ENCODE results near the gene CYP2U1.

CYP2U1 gene

DNA sequence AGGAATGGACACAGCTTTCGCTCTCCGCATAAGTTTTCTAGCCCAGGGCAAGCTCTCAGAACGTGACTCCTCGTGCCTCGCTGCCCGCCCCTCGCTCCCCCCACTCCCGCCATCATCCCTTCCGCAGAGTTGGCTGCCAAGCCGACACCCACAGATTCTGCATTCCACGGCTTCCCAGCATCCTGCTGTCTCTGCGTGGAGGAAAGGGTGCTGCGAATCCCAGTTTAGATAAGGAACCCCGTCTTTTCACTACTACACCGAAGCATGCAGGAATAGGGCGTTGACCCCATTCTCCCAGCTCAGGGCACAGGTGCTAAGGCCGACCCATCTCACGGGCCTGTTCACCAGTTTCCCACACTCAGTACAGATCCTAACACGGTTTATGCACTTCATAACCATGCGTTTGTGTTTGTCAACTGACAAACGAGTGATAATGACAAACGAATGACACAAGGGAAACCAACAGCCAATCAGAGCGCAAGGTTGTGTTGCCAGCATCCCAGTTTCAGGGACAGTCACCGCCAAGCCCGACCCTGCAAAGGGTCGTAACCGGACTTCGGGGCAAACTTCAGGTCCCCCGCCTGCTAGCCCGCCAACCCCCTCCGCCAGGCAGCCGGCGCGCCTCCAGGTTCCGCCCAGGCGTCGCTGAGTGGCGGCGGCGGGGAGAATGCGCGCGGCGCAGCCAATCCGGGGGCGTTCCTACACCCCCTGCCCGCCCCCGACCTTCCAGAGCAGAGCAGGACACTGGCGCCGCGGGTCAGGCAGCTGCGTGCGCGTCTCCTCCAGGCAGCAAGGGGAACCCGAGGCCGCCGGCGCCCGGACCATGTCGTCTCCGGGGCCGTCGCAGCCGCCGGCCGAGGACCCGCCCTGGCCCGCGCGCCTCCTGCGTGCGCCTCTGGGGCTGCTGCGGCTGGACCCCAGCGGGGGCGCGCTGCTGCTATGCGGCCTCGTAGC, at the start of gene CYP2U1:
TSS of gene CYP2U1 (plus strand) at position 729 of the 954 bp plus-strand sequence. CDS start at position 824, 95 bp downstream.
- TF ChIP-seq, protein P1, sequence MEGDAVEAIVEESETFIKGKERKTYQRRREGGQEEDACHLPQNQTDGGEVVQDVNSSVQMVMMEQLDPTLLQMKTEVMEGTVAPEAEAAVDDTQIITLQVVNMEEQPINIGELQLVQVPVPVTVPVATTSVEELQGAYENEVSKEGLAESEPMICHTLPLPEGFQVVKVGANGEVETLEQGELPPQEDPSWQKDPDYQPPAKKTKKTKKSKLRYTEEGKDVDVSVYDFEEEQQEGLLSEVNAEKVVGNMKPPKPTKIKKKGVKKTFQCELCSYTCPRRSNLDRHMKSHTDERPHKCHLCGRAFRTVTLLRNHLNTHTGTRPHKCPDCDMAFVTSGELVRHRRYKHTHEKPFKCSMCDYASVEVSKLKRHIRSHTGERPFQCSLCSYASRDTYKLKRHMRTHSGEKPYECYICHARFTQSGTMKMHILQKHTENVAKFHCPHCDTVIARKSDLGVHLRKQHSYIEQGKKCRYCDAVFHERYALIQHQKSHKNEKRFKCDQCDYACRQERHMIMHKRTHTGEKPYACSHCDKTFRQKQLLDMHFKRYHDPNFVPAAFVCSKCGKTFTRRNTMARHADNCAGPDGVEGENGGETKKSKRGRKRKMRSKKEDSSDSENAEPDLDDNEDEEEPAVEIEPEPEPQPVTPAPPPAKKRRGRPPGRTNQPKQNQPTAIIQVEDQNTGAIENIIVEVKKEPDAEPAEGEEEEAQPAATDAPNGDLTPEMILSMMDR (IDR thresholded peaks at IDR 0.05; ENCODE audit: low read depth, low read length, missing control alignments): no peak
- peak within 1 kb of the TSS; percentile 52 for H3K4me3 ChIP-seq (ENCODE audit: low read depth, low read length)
- in situ Hi-C loops (cut with HindIII; ENCODE audit: low sequenced_read_pairs): no loop called here
- DNase-seq (ENCODE audit: low read depth): no peak

GRCh38 chr4:107885865-107886264, 45.5 kb upstream of the CYP2U1 start:
- no peak overlapping the region for H3K4me3 ChIP-seq (ENCODE audit: low read depth, low read length)
- in situ Hi-C loops (cut with HindIII; ENCODE audit: low sequenced_read_pairs): no loop called here
- TF ChIP-seq, protein P1 (IDR thresholded peaks at IDR 0.05; ENCODE audit: low read depth, low read length, missing control alignments): no peak
- no peak for DNase-seq (ENCODE audit: low read depth)

- DNase-seq (ENCODE audit: low read depth): no peak
- in situ Hi-C loops (cut with HindIII; ENCODE audit: low sequenced_read_pairs): no loop called here
- no peak overlapping the region for H3K4me3 ChIP-seq (ENCODE audit: low read depth, low read length)
- TF ChIP-seq, protein P1 (IDR thresholded peaks at IDR 0.05; ENCODE audit: low read depth, low read length, missing control alignments): no peak
These were observed 43.1 kb upstream of the CYP2U1 start for GRCh38 chr4:107888237-107888636.

DNA sequence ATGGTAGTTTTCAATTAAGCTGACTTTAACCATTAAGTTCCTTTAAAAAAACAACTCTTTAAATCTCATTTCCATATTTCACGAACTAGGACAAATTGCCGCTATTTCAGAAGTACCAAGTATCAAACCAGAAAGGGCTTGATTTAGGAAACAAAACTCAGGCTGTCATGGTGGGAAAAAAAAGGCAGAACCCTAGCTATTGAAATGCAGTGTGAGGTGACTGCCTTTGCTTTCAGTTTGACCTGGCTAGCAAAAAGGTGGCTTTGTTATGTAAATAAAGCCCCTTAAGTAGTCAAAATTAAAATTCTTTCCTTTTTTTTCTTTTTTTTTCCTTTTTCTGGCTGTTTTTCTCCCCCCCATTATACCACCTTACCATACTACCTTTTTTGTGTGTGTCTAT, 40.6 kb upstream of the CYP2U1 start:
- in situ Hi-C loops (cut with HindIII; ENCODE audit: low sequenced_read_pairs): no loop called here
- no peak for DNase-seq (ENCODE audit: low read depth)
- TF ChIP-seq, protein P1 (IDR thresholded peaks at IDR 0.05; ENCODE audit: low read depth, low read length, missing control alignments): no peak
- no peak overlapping the region for H3K4me3 ChIP-seq (ENCODE audit: low read depth, low read length)

- TF ChIP-seq, protein P1 (IDR thresholded peaks at IDR 0.05; ENCODE audit: low read depth, low read length, missing control alignments): no peak
- in situ Hi-C loops (cut with HindIII; ENCODE audit: low sequenced_read_pairs): no loop called here
- no peak overlapping the region for H3K4me3 ChIP-seq (ENCODE audit: low read depth, low read length)
- DNase-seq (ENCODE audit: low read depth): no peak
These were observed 40.0 kb upstream of the CYP2U1 start for GRCh38 chr4:107891299-107891698.

- in situ Hi-C loops (cut with HindIII; ENCODE audit: low sequenced_read_pairs): no loop called here
- H3K4me3 ChIP-seq (ENCODE audit: low read depth, low read length): no peak overlapping the region
- no peak for DNase-seq (ENCODE audit: low read depth)
- TF ChIP-seq, protein P1 (IDR thresholded peaks at IDR 0.05; ENCODE audit: low read depth, low read length, missing control alignments): no peak
These were observed 37.9 kb upstream of the CYP2U1 start for GRCh38 chr4:107893171-107894137.
